Measurements from ENCODE around the gene SET.
"Not testable (repeated sequence)": the region's sequence is repeated elsewhere in the genome, so short reads cannot be mapped to it uniquely, and the experiment has no call there.

The SET gene

GRCh38 chr9:128688501-128689292 is at the start of gene SET:
SET (plus strand) TSS chr9:128689222; CDS start chr9:128689583, 361 bp downstream.
- peak; percentile 93 for DNase-seq

GRCh38 chr9:128640603-128641002 is 48.4 kb upstream of the SET start:
- DNase-seq = no peak

GRCh38 chr9:128642675-128643245 is 46.3 kb upstream of the SET start:
- no peak for DNase-seq

- DNase-seq = no peak
Observed at GRCh38 chr9:128643519-128644300, 45.3 kb upstream of the SET start.

- peak; percentile 57 for DNase-seq
Observed at GRCh38 chr9:128648206-128648605, 40.8 kb upstream of the SET start.

GRCh38 chr9:128651798-128652197 is 37.2 kb upstream of the SET start:
- no peak for DNase-seq

- no peak for DNase-seq
Observed at GRCh38 chr9:128653908-128654307, 35.1 kb upstream of the SET start.

GRCh38 chr9:128654481-128654880 is 34.5 kb upstream of the SET start:
- no peak for DNase-seq

GRCh38 chr9:128656416-128657343 is 32.3 kb upstream of the SET start, which contains the start of gene DYNC2I2:
DYNC2I2 (minus strand) TSS chr9:128656847; CDS start chr9:128656726, 121 bp downstream.
- peak; percentile 95 for DNase-seq

GRCh38 chr9:128657344-128657704 is 31.7 kb upstream of the SET start:
- DNase-seq = no peak

GRCh38 chr9:128657796-128658195 is 31.2 kb upstream of the SET start:
- no peak for DNase-seq

GRCh38 chr9:128666481-128666941 is 22.5 kb upstream of the SET start:
- DNase-seq = not testable (repeated sequence)

- no peak for DNase-seq
Observed at GRCh38 chr9:128669786-128670185, 19.2 kb upstream of the SET start.

- DNase-seq = no peak
Observed at GRCh38 chr9:128675382-128675781, 13.6 kb upstream of the SET start.

GRCh38 chr9:128677794-128678193 is 11.2 kb upstream of the SET start:
- DNase-seq = no peak

- DNase-seq = peak; percentile 34
Observed at GRCh38 chr9:128683340-128684064, 5.5 kb upstream of the SET start.

- DNase-seq = no peak
Observed at GRCh38 chr9:128684065-128684324, 5.0 kb upstream of the SET start.

GRCh38 chr9:128684325-128685199 is 4.5 kb upstream of the SET start:
- peak; percentile 76 for DNase-seq

- DNase-seq = peak; percentile 69
Observed at GRCh38 chr9:128685636-128686489, 3.2 kb upstream of the SET start.

- no peak for DNase-seq
Observed at GRCh38 chr9:128687453-128687852, 1.6 kb upstream of the SET start.
